Measurements from ENCODE around the gene ALMS1.
"Not testable (repeated sequence)": the region's sequence is repeated elsewhere in the genome, so short reads cannot be mapped to it uniquely, and the experiment has no call there.

ALMS1 gene

DNA sequence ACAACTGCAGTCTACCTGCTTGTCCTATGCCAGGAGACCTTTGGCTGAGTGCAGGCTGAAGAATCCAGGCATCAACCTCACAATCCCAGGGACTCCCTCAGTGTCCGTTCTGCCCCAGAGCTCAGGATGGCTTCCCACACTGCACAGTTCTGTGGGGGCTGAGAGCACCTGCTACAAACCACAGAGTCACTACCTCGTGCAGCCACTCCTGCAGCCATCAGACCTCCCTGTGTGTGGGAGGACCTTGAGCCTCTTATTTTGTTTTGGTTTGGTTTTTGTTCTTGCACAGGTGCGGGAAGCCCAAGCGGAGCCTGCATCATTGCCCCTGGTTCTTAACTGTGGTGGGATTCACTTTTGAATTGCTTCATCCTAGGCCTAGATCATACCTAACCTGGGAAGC lies 225.6 kb downstream of the ALMS1 start:
- DNase-seq: no peak

DNA sequence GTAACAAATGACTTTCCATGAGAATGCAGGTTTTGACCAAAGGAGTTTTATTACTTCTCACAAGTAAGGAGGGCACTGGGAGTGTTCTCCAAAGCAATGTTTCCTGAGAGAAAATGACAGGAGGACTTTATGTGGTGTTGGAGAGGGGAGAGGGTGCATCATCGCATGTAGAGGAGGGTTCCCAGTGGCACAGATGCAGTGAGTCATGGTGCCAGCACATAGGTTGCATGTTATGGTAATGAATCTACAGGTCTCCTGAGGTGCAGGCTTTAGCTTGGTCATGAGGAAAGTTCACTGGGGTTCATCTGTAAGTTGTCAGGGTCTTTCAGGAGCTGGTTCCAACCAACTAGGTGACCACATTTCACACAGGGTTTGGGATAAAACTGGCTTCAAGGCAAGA lies 226.2 kb downstream of the ALMS1 start:
- DNase-seq: no peak

DNA sequence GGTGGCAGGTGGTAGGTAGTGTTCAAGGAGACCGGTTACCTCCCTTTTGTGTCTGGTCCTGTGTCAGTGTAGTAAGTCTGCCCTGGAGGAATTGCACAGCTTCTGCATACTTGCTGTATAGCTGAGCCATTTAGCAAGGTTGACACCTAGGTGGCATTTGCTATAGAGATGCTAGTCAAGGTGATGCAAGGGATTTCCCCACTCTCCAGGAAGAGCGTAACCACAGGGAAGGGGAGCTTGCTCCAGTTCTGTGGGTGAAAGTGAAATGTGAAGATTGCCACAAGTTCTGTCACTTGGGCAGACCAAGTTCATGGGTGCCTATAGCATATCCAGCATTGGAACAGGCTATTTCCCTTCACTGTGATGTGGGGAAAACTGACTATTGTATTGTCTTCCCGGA lies 228.5 kb downstream of the ALMS1 start:
- no peak for DNase-seq

DNA sequence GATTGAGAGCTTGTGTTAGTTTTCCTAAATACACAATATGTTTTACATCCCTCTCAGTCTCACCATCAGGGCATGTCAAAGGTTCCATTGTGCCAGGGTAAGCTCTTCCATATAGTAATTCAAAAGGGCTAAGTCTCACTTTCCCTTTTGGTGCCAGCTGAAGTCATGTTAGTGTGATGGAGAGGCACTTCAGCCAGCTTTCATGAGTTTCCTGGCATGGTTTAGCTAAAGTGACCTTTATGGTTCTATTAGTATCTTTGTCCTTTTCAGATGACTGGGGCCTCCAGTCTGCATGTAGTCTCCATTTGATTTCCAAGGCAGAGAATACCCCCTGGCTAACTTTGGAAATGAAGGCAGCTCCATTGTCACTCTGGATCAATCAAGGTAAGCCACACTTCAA lies 229.4 kb downstream of the ALMS1 start:
- DNase-seq: no peak

DNA sequence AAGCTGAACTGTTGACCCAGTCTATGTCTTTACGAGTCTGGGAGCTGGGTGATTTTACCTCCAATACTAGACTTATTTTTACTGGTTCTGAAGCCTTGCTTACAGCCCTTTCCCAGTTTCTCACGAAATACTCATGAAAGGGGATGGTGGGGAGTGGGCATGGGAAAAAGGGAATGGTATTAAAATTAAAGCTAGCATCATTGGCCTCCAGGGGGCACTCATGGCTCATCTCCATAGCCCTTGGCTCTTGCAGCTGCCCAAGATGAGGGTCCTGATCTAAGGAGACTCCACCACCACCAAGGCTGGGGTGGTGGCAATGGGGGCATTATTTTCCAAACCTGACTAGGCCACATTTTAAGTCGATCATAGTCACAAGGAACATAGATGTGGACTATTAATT lies 234.3 kb downstream of the ALMS1 start:
- not testable (repeated sequence) for DNase-seq

DNA sequence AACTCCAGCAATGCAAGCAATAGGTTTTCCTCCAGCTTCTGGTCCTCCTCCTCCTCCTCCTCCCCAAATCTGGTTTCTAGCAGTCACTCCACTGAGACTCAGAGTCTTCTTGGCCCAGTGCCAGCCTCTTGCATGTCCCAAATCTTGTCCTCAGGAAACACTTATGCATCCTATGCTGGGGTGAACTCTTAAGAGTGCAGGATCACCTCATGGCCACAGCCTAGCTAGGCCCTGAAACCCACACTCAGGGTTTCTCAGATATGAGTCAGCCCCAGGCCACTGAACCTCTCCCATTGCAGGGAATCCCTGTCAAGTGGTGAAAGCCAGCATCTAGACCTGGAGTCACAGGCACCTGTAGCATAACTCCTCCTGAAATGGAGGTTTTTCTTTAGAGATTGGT lies 238.4 kb downstream of the ALMS1 start:
- not testable (repeated sequence) for DNase-seq

DNA sequence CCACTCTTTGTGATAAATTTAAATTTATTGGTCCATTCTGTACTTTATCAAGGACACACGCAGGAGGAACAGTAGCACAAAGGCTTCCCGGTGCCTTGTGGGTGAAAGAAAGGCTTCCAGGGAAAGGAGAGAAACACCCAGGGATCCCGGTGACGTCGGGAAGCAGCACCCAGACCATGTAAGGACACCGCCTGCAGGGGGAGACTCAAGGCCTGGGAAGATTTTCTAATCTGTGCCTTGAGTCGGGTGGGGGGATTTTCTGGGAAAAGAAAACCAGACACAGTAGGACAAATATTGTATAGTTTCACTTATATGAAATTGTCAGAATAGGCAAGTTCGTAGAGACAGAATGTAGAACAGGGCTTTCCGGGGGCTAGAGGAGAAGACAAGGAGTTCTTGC lies 239.0 kb downstream of the ALMS1 start:
- DNase-seq: not testable (repeated sequence)

DNA sequence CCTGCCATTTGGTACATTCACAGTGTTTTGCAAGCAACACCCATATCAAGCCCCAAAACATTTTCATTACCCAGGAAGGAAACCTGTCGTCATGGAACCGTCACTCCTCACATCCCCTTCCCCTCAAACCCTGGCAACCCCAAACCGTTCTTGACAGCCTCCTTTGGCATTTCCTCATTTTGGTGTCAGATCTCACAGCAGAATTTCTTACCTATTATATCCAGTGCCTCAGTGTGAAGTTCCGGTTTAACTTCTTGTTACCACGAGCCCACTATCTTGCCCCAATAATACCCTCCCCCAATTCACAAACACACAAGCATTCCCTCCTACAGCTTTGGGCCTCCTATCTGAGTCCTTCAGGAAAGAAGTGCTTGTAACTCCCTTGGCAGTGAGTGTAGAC lies 240.6 kb downstream of the ALMS1 start:
- DNase-seq: not testable (repeated sequence)

DNA sequence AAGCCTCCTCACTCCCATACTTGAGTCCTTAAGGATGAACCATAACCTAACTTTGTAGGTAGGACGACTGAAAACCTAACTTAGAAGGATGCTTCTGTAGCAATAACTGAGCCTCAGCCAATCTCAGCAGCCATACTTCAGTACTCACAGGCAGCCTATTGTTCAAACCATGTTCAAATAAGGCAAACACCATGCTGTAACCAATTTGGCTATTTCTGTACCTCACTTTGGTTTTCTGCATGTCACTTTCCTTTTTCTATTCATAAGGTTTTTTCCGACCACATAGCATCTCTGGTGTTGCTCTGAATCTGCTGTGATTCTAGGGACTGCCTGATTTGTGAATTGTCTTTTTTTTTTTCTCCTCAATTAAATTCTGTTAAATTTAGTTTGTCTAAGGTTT lies 242.9 kb downstream of the ALMS1 start:
- DNase-seq: not testable (repeated sequence)

DNA sequence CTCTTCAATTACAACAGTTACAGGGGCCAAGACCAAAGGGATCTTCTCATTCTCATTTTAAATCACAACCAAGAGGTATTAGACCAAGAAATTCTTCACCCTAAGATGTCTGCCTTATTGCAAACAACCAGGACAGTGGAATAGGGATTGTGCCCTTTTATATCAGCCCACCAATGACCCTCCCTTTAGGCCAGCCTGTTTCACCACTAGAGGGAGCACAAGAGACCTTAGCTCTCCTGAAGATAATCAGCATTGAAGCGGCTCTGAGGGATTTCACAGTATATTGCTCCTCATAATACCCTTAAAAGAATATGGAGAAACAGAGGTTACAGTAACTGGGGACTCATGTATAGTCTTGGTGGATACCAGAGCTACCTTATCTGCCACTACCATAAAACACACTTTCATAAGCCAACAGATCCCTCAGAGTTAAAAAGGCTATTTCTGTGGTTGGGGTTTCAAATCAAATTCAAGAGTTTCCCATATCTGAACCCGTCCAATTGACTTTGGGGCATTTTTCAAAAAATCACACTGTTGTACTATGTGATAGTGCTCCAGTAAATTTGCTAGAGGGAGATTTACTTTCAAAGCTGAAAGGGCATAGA lies 245.1 kb downstream of the ALMS1 start:
- not testable (repeated sequence) for DNase-seq

DNA sequence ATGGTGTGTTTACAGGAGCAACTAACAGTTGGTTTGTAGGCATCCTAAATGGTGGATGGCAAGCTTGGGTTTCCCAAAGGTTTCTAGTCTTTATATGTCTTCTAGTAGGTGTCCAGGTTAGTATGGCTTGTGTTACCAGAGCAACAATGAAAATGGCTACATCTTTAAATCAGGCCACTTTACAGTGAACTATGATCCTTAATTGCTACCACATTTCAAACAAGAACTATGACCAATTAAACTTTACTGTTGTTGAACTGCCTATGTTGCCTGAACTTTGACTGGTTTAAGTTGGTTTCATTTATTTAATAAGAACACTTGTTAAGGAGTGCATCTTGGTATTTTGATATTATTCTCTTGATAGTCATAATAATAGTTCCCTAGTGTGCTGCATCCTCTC lies 251.3 kb downstream of the ALMS1 start:
- DNase-seq: not testable (repeated sequence)

DNA sequence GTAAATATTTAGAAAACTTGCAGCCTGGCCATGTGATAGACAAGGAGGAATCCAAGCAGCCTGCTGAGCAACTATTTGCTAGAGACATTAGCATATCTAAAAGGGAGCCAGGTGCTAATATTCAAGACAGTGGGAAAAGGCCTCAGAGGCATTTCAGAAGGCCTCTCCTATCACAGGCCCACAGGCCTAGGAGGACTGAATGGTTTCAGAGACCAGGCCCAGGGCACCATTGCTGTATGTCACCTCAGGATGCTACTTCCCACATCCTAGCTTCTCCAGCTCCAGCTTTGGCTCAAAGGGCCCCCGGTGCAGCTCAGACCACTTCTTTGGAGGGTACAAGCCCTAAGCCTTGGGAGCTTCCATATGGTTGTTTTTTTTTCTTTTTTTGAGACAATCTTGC lies 252.8 kb downstream of the ALMS1 start:
- DNase-seq: no peak

DNA sequence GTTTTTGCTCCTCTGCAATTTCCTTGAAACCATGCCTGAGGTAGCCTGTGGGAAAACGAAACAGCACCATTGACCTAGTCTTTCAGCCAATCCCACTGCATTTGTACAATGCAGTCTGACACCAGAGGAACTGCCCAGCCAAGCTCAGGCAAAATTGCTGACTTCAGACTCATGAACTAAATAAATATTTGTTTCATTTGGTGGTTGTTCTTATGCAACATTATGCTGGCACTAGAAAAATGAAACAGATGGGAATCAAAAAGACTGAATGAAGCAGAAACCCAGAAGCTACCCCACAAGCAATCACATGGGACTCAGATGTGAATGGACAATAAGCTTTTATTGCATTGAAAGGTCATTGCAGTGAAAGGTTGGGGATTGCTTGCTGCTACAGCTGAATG lies 254.9 kb downstream of the ALMS1 start:
- peak in 2 of 58 donors; percentile 10 to 14 for DNase-seq

DNA sequence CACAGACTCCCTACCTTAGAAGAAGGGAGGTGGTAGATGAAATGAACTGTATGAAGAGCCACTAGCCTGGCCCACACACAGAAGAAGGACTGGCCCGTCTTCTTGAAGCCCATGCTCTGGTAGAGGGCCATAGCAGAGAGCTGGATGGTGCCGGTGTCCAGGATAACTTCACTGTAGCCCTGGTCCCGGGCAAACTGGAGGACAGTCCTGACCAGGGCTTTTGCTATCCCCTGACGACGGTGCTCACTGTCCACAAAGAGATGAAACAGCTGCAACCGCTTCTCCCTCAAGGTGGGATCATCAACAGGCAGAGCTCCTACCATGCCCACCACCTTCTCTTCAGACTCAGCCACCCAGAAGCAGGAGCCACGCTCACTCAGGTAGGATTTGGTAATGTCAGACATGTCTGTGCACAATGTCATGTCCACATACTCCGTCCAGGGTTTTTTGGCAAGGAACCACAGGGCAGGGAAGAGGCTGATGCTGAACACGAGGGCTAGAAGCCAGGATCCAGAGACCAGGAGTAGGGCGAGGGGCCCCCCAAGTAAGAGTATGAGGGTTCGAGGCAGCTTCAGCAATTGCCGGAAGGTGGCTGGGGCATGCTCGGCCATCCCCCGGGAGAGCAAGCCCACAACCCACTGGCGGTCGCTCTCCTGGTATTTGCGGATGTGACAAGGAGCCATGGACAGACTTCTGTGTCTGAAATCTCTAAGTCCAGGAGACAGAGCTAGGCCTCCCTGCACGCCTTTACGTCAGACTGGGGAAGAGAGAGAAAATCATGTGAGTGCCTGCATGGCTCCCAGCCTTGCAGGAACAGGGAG lies 255.5 kb downstream of the ALMS1 start:
- DNase-seq: no peak

DNA sequence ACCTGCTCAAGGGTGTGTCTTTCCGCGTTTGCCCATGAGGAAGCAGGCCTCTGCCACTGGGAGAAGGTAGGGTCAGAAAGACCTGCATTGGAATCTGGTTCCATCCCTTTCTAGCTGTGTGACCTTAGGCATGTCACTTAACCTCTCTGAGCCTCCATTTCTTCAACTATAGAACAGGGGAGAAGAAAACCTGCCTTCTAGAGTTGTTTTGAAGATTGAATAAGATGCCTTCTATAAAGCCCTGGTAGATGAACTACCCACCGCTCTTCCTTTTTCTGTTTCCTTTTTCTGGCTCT lies 256.1 kb downstream of the ALMS1 start:
- DNase-seq: no peak

DNA sequence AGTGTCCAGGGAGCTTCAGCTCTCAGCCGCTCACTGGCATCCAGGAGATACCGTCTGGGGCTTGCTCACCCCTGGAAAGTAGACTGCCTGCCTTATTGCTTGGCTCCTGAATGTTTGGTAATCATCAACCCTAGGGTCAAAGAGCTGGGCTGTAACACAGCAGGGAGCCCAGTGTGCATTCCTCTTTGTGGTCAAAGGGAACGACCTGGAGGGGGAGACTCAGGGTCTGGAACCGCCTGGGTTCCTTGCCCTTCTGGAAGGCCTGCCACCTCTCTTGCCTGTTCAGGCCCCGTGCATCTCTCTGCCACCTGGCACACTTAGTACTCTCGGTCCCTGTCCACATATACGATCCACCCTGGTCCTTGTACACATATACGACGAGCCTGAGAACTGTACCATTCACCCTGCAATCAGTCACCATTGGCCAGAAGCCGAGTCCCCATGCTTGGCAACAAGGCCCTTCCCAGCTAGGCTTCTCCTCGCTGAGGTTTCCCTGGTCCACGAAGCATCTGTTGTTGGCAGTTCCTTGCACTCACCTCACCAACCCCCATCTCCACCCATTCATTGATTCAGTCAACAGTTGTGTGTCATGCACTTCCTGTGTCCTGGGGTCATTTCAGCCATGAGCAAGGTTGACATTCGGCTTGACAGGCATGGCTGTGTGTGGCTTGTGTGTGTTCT lies 256.8 kb downstream of the ALMS1 start, which contains the start of gene NAT8:
Gene NAT8 (minus strand): TSS at position 85 of the 681 bp plus-strand sequence. CDS start 794 bp downstream, outside the sequence.
- DNase-seq: no peak

DNA sequence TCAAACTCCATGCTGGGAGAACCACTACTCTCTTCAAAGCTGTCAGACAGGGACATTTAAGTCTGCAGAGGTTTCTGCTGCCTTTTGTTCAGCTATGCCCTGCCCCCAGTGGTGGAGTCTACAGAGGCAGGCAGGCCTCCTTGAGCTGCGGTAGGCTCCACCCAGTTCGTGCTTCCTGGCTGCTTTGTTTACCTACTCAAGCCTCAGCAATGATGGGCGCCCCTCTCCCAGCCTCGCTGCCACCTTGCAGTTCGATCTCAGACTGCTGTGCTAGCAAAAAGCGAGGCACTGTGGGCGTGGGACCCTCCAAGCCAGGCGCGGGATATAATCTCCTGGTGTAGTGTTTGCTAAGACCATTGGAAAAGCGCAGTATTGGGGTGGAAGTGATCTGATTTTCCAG lies 262.1 kb downstream of the ALMS1 start:
- not testable (repeated sequence) for DNase-seq

DNA sequence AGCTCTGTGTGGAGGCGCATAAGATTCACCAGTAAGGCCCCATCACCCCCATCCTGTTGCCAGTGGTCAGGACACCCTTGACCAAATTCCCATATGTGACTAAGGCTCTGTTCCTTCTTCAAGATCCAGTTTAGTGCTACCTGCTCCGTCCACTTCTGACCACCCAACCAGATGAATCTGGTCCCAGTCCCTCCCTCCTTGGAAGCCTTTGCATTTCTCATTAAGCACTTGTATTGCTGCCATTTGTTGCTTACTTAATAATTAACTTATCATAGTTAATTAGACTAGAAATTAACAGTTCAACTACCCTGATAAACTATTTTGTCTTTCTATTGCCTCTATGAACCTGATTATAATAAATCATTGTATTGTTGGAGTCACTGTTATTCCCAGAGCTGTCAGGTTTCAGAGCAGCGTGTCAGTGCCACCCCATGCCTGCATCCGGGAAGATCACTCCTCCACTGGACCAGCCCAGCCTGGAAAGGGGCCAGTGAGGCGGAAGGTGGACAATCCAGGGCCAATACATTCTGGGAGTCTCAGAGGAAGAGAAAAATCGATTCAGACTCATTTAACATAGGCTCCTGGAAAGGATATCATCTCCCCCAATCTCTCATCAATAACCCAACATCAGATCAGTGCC lies 266.1 kb downstream of the ALMS1 start:
- no peak for DNase-seq

DNA sequence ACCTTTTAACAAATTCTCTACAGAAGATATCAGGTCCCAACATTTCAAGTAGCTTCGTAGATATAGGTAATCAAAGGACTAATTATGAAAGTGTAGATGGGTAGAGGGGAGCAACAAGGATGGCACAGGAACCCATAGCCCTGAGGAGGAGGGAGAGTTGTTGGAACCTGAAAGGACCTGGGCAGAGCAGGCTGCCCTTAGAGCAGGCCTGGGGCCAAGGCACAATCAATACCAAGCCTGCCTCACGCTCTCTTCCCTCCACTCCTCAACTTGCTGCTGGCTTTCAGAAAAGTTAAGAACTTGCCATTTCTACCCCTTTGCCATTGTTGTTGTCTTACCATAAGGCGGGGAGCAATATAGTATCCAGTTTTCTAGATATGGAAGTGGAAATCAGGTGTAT lies 266.7 kb downstream of the ALMS1 start:
- no peak for DNase-seq

DNA sequence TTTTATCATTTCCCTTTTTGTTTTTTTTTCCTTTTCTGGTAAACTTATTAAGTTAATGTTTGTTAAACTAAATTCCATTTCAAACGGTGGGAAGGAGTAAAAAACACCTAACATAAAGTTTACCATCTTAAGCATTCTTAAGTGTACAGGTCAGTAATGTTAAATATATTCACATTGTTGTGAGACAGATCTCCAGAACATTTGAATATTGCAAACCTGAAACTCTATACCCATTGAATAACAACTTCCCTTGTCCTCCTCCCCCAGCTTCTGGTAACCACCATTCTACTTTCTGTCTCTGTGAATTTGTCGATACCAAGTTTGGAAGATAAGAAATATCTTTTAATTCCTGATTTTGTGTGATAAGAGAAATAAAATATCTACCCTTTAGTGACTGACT lies 268.5 kb downstream of the ALMS1 start:
- no peak for DNase-seq

Measured in anterior cingulate cortex (tissue), 58 donors.